Measurements from ENCODE around the gene MYBPH.

The MYBPH gene

GRCh38 chr1:203165800-203166161, 9.8 kb downstream of the MYBPH start:
- TF ChIP-seq, protein P1, sequence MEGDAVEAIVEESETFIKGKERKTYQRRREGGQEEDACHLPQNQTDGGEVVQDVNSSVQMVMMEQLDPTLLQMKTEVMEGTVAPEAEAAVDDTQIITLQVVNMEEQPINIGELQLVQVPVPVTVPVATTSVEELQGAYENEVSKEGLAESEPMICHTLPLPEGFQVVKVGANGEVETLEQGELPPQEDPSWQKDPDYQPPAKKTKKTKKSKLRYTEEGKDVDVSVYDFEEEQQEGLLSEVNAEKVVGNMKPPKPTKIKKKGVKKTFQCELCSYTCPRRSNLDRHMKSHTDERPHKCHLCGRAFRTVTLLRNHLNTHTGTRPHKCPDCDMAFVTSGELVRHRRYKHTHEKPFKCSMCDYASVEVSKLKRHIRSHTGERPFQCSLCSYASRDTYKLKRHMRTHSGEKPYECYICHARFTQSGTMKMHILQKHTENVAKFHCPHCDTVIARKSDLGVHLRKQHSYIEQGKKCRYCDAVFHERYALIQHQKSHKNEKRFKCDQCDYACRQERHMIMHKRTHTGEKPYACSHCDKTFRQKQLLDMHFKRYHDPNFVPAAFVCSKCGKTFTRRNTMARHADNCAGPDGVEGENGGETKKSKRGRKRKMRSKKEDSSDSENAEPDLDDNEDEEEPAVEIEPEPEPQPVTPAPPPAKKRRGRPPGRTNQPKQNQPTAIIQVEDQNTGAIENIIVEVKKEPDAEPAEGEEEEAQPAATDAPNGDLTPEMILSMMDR (IDR thresholded peaks at IDR 0.05; ENCODE audit: extremely low read depth, missing control alignments): no peak
- DNase-seq (ENCODE audit: low spot score): no peak

DNA sequence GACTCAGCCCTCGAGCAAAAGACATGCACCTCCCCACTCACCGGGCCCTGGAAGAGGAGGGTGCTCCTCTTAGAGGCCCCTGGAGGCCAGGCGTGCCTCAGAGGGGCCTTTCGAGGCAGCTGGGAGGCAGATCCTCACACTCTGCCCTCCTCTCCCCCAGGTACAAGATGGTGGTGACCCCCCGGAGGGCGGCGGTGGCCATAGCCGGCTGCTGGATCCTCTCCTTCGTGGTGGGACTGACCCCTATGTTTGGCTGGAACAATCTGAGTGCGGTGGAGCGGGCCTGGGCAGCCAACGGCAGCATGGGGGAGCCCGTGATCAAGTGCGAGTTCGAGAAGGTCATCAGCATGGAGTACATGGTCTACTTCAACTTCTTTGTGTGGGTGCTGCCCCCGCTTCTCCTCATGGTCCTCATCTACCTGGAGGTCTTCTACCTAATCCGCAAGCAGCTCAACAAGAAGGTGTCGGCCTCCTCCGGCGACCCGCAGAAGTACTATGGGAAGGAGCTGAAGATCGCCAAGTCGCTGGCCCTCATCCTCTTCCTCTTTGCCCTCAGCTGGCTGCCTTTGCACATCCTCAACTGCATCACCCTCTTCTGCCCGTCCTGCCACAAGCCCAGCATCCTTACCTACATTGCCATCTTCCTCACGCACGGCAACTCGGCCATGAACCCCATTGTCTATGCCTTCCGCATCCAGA, 10.4 kb downstream of the MYBPH start:
- DNase-seq (ENCODE audit: low spot score): no peak
- TF ChIP-seq, protein P1 (IDR thresholded peaks at IDR 0.05; ENCODE audit: extremely low read depth, missing control alignments): no peak

GRCh38 chr1:203163891-203164635, 11.6 kb downstream of the MYBPH start:
- TF ChIP-seq, protein P1 (IDR thresholded peaks at IDR 0.05; ENCODE audit: extremely low read depth, missing control alignments): no peak
- no peak for DNase-seq (ENCODE audit: low spot score)

GRCh38 chr1:203162403-203162802, 13.2 kb downstream of the MYBPH start:
- TF ChIP-seq, protein P1 (IDR thresholded peaks at IDR 0.05; ENCODE audit: extremely low read depth, missing control alignments): no peak

GRCh38 chr1:203161703-203162102, 13.9 kb downstream of the MYBPH start:
- TF ChIP-seq, protein P1 (IDR thresholded peaks at IDR 0.05; ENCODE audit: extremely low read depth, missing control alignments): no peak
- no peak for DNase-seq (ENCODE audit: low spot score)

More at GRCh38 chr1:203162403-203162802, 13.2 kb downstream of the MYBPH start:
- no peak for DNase-seq (ENCODE audit: low spot score)

GRCh38 chr1:203161175-203161574, 14.5 kb downstream of the MYBPH start:
- TF ChIP-seq, protein P1 (IDR thresholded peaks at IDR 0.05; ENCODE audit: extremely low read depth, missing control alignments): no peak
- DNase-seq (ENCODE audit: low spot score): no peak

DNA sequence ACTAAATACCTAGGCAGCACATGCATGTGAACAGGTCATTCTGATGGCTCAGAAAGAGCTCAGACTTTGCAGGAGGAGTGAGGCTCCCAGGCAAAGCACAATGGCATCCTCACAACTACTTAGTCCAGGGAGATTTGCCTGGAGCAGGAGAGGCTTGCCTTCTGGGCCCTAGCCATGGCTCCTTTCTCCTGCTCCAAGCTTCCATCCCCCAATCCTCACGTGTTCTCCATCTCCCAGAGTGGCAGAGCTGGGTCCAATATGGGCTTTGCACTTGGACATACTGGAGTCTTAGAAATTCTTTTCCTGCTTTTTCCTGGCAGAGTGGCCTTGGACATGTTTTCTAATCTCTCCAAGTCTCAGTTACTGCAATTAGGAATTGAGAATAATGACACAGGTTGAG, 15.8 kb downstream of the MYBPH start:
- TF ChIP-seq, protein P1 (IDR thresholded peaks at IDR 0.05; ENCODE audit: extremely low read depth, missing control alignments): no peak
- DNase-seq (ENCODE audit: low spot score): no peak
